Lower lobe of right lung (tissue), 2 donors: ENCODE measurements around the gene CHRND. TPM values are rescaled to one million over a fixed set of nuclear protein-coding genes. Genes with fewer than 3 reads are reported as not detected.

ENCODE experiments used
- ATAC-seq, 2 donors: fragments of 200-7000 bp; cut with Tn5 transposase; one replicate each; pipeline ENCODE4 v1.9.1; 2020 to 2022; ENCODE audit warnings: mild to moderate bottlenecking in 2 of 2, moderate library complexity in 2 of 2
- DNase-seq: peaks from one replicate; pipeline ENCODE4 v3.0.0-alpha.2; 2020
- H3K27ac ChIP-seq: fragments of 200-600 bp; one replicate; pipeline ENCODE4 v1.8.0; 2022
- H3K27me3 ChIP-seq: fragments of 200-600 bp; one replicate; pipeline ENCODE4 v1.8.0; 2022; ENCODE audit warnings: low read depth
- H3K36me3 ChIP-seq: fragments of 200-600 bp; one replicate; pipeline ENCODE4 v1.8.0; 2022; ENCODE audit warnings: mild to moderate bottlenecking
- H3K4me1 ChIP-seq: fragments of 200-600 bp; one replicate; pipeline ENCODE4 v1.8.0; 2022
- H3K4me3 ChIP-seq: fragments of 200-600 bp; one replicate; pipeline ENCODE4 v1.8.0; 2022; ENCODE audit warnings: mild to moderate bottlenecking
- H3K9me3 ChIP-seq: fragments of 200-600 bp; one replicate; pipeline ENCODE4 v1.8.0; 2022
- intact Hi-C: fragments of 100-400 bp; cut with DNase I; formaldehyde crosslinking; loops from one replicate; pipeline ENCODE4 v1.11.0; 2022
- total RNA-seq: library from RNA; stranded (reverse); fragmentation: NEBNext Ultra II Directional; extraction: Animal tissue kit (Norgen Biotek cat#: 25700); gene quantifications from one replicate; pipeline ENCODE4 v1.2.1, GENCODE V29; 2021
- TF ChIP-seq, protein P1 (sequence below): fragments of 200-600 bp; IDR thresholded peaks from one replicate; pipeline ENCODE4 v1.8.0; 2022; ENCODE audit warnings: antibody characterized with exemption, mild to moderate bottlenecking
- donor health status: DM: no; HTN: yes; CAD: no; lungs with severe emphysema.

Gene CHRND
- total RNA-seq, 1 donor from 2014 or later = not detected

- DNase-seq (no peak), ATAC-seq (no peak)
- peaks cover 39% of the 10 kb centered on the region for H3K36me3 ChIP-seq
- H3K9me3 ChIP-seq = no peaks in the 10 kb centered on the region
- no peak overlapping the region for H3K27ac ChIP-seq
- TF ChIP-seq, protein P1, sequence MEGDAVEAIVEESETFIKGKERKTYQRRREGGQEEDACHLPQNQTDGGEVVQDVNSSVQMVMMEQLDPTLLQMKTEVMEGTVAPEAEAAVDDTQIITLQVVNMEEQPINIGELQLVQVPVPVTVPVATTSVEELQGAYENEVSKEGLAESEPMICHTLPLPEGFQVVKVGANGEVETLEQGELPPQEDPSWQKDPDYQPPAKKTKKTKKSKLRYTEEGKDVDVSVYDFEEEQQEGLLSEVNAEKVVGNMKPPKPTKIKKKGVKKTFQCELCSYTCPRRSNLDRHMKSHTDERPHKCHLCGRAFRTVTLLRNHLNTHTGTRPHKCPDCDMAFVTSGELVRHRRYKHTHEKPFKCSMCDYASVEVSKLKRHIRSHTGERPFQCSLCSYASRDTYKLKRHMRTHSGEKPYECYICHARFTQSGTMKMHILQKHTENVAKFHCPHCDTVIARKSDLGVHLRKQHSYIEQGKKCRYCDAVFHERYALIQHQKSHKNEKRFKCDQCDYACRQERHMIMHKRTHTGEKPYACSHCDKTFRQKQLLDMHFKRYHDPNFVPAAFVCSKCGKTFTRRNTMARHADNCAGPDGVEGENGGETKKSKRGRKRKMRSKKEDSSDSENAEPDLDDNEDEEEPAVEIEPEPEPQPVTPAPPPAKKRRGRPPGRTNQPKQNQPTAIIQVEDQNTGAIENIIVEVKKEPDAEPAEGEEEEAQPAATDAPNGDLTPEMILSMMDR = no peak
- H3K4me1 ChIP-seq = peaks cover 46% of the 10 kb centered on the region
- H3K27me3 ChIP-seq = no peaks in the 10 kb centered on the region
- intact Hi-C loops = no loop called here
- peak overlapping the region; percentile 92 for H3K4me3 ChIP-seq
Observed at GRCh38 chr2:232551776-232552175, 25.8 kb downstream of the CHRND start.

- peaks cover 34% of the 10 kb centered on the region for H3K4me1 ChIP-seq
- TF ChIP-seq, protein P1 = no peak
- DNase-seq = no peak
- intact Hi-C loops = no loop called here
- no peak overlapping the region for H3K4me3 ChIP-seq
- no peaks in the 10 kb centered on the region for H3K9me3 ChIP-seq
- peaks cover 84% of the 10 kb centered on the region for H3K36me3 ChIP-seq
- no peak overlapping the region for H3K27ac ChIP-seq
- no peak for ATAC-seq
- H3K27me3 ChIP-seq = no peaks in the 10 kb centered on the region
Observed at GRCh38 chr2:232556426-232556825, 30.5 kb downstream of the CHRND start.

DNA sequence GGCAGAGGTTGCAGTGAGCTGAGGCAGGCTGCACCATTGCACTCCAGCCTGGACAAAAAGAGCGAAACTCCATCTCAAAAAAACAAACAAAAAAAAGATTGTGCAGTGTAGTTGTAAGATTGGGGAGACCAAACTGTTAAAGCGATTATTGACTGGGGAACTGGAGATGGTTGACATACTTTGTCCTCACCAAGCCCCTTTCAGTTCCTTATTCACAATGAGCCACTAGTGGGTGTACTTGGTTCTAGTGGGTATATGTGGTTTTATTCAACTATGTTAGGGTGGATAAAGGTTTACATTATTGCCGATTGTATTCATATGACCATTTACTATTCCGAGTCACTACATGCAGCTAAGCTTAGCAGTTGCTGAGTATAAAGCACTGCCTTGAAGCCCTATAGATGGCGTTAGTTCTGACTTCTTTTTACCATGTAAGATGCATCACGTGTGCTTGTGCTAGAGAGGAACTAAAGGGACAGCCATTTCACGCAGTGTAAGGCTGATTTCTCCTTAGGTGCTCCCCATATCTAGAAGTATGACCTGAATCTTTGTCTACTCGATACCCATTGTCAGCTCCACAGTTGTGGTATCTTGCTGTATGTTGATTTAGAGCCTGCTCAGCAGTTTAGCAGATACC lies 36.7 kb downstream of the CHRND start:
- H3K36me3 ChIP-seq = peaks cover 99% of the 10 kb centered on the region
- TF ChIP-seq, protein P1 = no peak
- no peak for ATAC-seq

DNA sequence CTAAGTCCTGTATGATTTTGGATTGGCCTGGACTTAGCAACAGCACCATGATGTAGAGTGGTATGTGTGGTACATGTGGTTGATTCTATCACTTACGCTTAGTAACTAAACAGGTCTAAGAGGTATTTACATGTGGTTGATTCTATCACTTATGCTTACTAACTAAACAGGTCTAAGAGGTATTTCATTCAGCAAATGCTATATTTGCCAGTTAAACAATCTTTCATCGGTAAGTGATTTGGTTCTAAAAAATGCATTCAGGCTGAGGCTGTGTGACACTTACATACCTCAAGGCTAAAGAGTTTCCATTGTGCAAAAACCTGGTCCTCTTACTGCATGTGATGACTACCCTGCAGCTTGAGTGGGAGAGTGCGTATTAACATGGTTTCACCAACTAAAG lies 37.6 kb downstream of the CHRND start:
- DNase-seq = no peak
- H3K4me3 ChIP-seq = no peak overlapping the region
- peaks cover 5% of the 10 kb centered on the region for H3K4me1 ChIP-seq
- TF ChIP-seq, protein P1 = no peak
- intact Hi-C loops = no loop called here
- ATAC-seq = peak; percentile 64 to 88
- H3K27me3 ChIP-seq = no peaks in the 10 kb centered on the region
- no peak overlapping the region for H3K27ac ChIP-seq
- no peaks in the 10 kb centered on the region for H3K9me3 ChIP-seq
- peaks cover 99% of the 10 kb centered on the region for H3K36me3 ChIP-seq

More for the DNA sequence above, 36.7 kb downstream of the CHRND start:
- no peaks in the 10 kb centered on the region for H3K9me3 ChIP-seq
- H3K27me3 ChIP-seq = no peaks in the 10 kb centered on the region
- no peak overlapping the region for H3K27ac ChIP-seq
- no peak for DNase-seq
- no peaks in the 10 kb centered on the region for H3K4me1 ChIP-seq
- intact Hi-C loops = no loop called here
- no peak overlapping the region for H3K4me3 ChIP-seq

- Histone ChIP-seq H3K9me3 (no peaks in the 10 kb centered on the region), H3K4me1 (peaks cover 6% of the 10 kb centered on the region), H3K27me3 (no peaks in the 10 kb centered on the region), H3K4me3 (no peak overlapping the region), H3K36me3 (peaks cover 100% of the 10 kb centered on the region), H3K27ac (no peak overlapping the region)
- DNase-seq (no peak), ATAC-seq (no peak)
- intact Hi-C loops = no loop called here
- TF ChIP-seq, protein P1 = no peak
Observed at GRCh38 chr2:232567721-232568120, 41.8 kb downstream of the CHRND start.
